Fibroblast of the aortic adventitia (primary cell): ENCODE measurements around the gene GTPBP1. TPM values are rescaled to one million over a fixed set of nuclear protein-coding genes. Genes with fewer than 3 reads are reported as not detected.
A peak's percentile ranks its signal among the peaks of the same experiment; 100 is the strongest.

Source experiments
- DNase-seq: peaks from one replicate; pipeline ENCODE4 v3.0.0-alpha.2; 2010; ENCODE audit warnings: low read depth
- H3K4me3 ChIP-seq: 2 replicates; pipeline ENCODE4 v1.5.1; 2011; ENCODE audit warnings: low read depth, mild to moderate bottlenecking, control low read depth, low read length, moderate library complexity
- CTCF ChIP-seq: IDR thresholded peaks from 2 replicates; pipeline ENCODE4 v1.5.1; 2011; ENCODE audit warnings: mild to moderate bottlenecking, low read length, control low read depth, inconsistent platforms; ENCODE audit not compliant: insufficient read depth
- total RNA-seq: library from RNA; depleted of rRNA; stranded (reverse); fragments of >200 nt; gene quantifications from 2 replicates; pipeline ENCODE4 v1.2.3, GENCODE V29; 2012; ENCODE audit warnings: low replicate concordance

GTPBP1 gene
- total RNA-seq, 1 donor: 26.8 TPM

GRCh38 chr22:38715852-38716251 is 10.1 kb downstream of the GTPBP1 start:
- no peak for DNase-seq
- no peak overlapping the region for H3K4me3 ChIP-seq
- no peak for TF ChIP-seq CTCF

GRCh38 chr22:38716271-38716670 is 10.5 kb downstream of the GTPBP1 start:
- TF ChIP-seq CTCF: no peak
- DNase-seq: no peak
- no peak overlapping the region for H3K4me3 ChIP-seq

- H3K4me3 ChIP-seq: no peak overlapping the region
- no peak for DNase-seq
- TF ChIP-seq CTCF: no peak
These were observed 11.1 kb downstream of the GTPBP1 start for GRCh38 chr22:38716826-38717225.

GRCh38 chr22:38717244-38717643 is 11.5 kb downstream of the GTPBP1 start:
- no peak for DNase-seq
- TF ChIP-seq CTCF: no peak
- H3K4me3 ChIP-seq: no peak overlapping the region

GRCh38 chr22:38718414-38718813 is 12.7 kb downstream of the GTPBP1 start:
- DNase-seq: peak; percentile 72
- peak; percentile 80 for TF ChIP-seq CTCF

GRCh38 chr22:38719196-38719595 is 13.5 kb downstream of the GTPBP1 start:
- no peak overlapping the region for H3K4me3 ChIP-seq
- DNase-seq: no peak
- TF ChIP-seq CTCF: no peak

More at GRCh38 chr22:38718414-38718813, 12.7 kb downstream of the GTPBP1 start:
- H3K4me3 ChIP-seq: no peak overlapping the region

GRCh38 chr22:38720350-38720749 is 14.6 kb downstream of the GTPBP1 start:
- TF ChIP-seq CTCF: no peak
- H3K4me3 ChIP-seq: no peak overlapping the region
- no peak for DNase-seq
